Measurements from ENCODE around the gene LCN10. TPM values are rescaled to one million over a fixed set of nuclear protein-coding genes. Genes with fewer than 3 reads are reported as not detected.

Gene LCN10
- total and polyA plus RNA-seq, 9 of the 15 experiments (the other 6 are each of a cell fraction or from before 2014, with no cell fraction given) = 0.10 to 0.21 (median 0.14) TPM; not detected in 6

GRCh38 chr9:136787690-136788400, 45.1 kb upstream of the LCN10 start (continued):
- TF ChIP-seq POU5F1 (IDR thresholded peaks at IDR 0.05; ENCODE audit: borderline replicate concordance, low read depth, low read length, partially characterized antibody) = no peak
- no peak for TF ChIP-seq SIN3A (IDR thresholded peaks at IDR 0.05; ENCODE audit: borderline replicate concordance in 2 of 2, control insufficient read depth in 1 of 2, low read depth in 2 of 2, low read length in 2 of 2)
- TF ChIP-seq ZC3H8 (IDR thresholded peaks at IDR 0.05) = no peak
- TF ChIP-seq, protein P1, sequence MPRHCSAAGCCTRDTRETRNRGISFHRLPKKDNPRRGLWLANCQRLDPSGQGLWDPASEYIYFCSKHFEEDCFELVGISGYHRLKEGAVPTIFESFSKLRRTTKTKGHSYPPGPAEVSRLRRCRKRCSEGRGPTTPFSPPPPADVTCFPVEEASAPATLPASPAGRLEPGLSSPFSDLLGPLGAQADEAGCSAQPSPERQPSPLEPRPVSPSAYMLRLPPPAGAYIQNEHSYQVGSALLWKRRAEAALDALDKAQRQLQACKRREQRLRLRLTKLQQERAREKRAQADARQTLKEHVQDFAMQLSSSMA (CRISPR knock-in tag; IDR thresholded peaks at IDR 0.05) = no peak
- TF ChIP-seq ZNF134 (CRISPR knock-in tag; conservative IDR thresholded peaks at IDR 0.05) = no peak
- no peak for TF ChIP-seq KLF10 (CRISPR knock-in tag; IDR thresholded peaks at IDR 0.05)
- no peak for TF ChIP-seq MXD1 (CRISPR knock-in tag; IDR thresholded peaks at IDR 0.05; ENCODE audit: borderline replicate concordance, poor library complexity, severe bottlenecking)
- no peak for TF ChIP-seq BRD4 (IDR thresholded peaks at IDR 0.05)
- no peak for TF ChIP-seq ATF1 (CRISPR knock-in tag; IDR thresholded peaks at IDR 0.05)
- peak; percentile 10; the same call in 1 of the 2 replicates for TF ChIP-seq ATF1 (tag; IDR thresholded peaks at IDR 0.05)
- no peak for TF ChIP-seq FOXP4 (CRISPR knock-in tag; IDR thresholded peaks at IDR 0.05; ENCODE audit: borderline replicate concordance)
- no peak for TF ChIP-seq ZNF644 (tag; IDR thresholded peaks at IDR 0.05; ENCODE audit: low read depth)
- no peak for TF ChIP-seq BRF1 (IDR thresholded peaks at IDR 0.05; ENCODE audit: borderline replicate concordance, extremely low read depth, insufficient read length)
- TF ChIP-seq DDX20 (tag; IDR thresholded peaks at IDR 0.05; ENCODE audit: low read depth) = no peak
- no peak for TF ChIP-seq STAT5B (CRISPR knock-in tag; IDR thresholded peaks at IDR 0.05)
- TF ChIP-seq POLR2AphosphoS5 (IDR thresholded peaks at IDR 0.05; ENCODE audit: control insufficient read depth, insufficient read depth, low read depth, low read length) = no peak; the same call in 1 of the 2 replicates
- TF ChIP-seq STAT5A (IDR thresholded peaks at IDR 0.05; ENCODE audit: borderline replicate concordance, low read length) = no peak
- TF ChIP-seq NFIC (IDR thresholded peaks at IDR 0.05) = peak; percentile 98
- TF ChIP-seq ZNF316 (IDR thresholded peaks at IDR 0.05) = peak; percentile 54; the same call in 1 of the 2 replicates
- TF ChIP-seq, protein P2, sequence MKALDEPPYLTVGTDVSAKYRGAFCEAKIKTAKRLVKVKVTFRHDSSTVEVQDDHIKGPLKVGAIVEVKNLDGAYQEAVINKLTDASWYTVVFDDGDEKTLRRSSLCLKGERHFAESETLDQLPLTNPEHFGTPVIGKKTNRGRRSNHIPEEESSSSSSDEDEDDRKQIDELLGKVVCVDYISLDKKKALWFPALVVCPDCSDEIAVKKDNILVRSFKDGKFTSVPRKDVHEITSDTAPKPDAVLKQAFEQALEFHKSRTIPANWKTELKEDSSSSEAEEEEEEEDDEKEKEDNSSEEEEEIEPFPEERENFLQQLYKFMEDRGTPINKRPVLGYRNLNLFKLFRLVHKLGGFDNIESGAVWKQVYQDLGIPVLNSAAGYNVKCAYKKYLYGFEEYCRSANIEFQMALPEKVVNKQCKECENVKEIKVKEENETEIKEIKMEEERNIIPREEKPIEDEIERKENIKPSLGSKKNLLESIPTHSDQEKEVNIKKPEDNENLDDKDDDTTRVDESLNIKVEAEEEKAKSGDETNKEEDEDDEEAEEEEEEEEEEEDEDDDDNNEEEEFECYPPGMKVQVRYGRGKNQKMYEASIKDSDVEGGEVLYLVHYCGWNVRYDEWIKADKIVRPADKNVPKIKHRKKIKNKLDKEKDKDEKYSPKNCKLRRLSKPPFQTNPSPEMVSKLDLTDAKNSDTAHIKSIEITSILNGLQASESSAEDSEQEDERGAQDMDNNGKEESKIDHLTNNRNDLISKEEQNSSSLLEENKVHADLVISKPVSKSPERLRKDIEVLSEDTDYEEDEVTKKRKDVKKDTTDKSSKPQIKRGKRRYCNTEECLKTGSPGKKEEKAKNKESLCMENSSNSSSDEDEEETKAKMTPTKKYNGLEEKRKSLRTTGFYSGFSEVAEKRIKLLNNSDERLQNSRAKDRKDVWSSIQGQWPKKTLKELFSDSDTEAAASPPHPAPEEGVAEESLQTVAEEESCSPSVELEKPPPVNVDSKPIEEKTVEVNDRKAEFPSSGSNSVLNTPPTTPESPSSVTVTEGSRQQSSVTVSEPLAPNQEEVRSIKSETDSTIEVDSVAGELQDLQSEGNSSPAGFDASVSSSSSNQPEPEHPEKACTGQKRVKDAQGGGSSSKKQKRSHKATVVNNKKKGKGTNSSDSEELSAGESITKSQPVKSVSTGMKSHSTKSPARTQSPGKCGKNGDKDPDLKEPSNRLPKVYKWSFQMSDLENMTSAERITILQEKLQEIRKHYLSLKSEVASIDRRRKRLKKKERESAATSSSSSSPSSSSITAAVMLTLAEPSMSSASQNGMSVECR (CRISPR knock-in tag; IDR thresholded peaks at IDR 0.05) = no peak
- no peak for TF ChIP-seq CEBPG (CRISPR knock-in tag; IDR thresholded peaks at IDR 0.05)
- no peak for TF ChIP-seq CEBPG (tag; conservative IDR thresholded peaks at IDR 0.05 in 1 of 2, IDR thresholded peaks at IDR 0.05 in 1 of 2)
